ENCODE measurements around the gene TMEM176A. TPM values are rescaled to one million over a fixed set of nuclear protein-coding genes. Genes with fewer than 3 reads are reported as not detected.

The TMEM176A gene
- total RNA-seq, 2 experiments from 2014 or later = not detected

DNA sequence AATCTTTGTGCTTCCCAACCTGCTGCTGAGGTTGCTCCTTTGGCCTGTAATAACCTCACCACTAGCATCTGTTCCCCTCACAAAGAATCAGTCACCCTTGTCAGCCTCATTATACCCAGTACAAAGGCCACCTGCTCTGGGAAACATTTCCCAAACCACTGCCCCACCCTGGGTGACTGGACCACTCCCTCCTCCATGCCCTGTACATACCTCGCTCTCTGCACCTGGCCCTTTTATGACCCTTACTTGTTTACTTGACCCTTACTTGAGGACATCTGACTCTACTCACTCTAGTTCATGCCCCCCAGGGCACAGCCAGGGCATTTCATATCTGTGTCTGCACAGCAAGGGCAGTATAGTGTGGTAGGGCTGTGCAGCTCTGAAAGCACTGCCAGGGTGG lies 30.4 kb downstream of the TMEM176A start:
- no peaks in the 10 kb centered on the region for H3K9me3 Mint-ChIP-seq
- peaks cover 47% of the 10 kb centered on the region for H3K27me3 Mint-ChIP-seq
- CTCF ChIA-PET = no interaction called here
- no peaks in the 10 kb centered on the region for H3K36me3 Mint-ChIP-seq (ENCODE audit: low read depth)
- no peak overlapping the region for H3K4me3 Mint-ChIP-seq
- POLR2A ChIA-PET = no interaction called here
- no peak for DNase-seq
- no peaks in the 10 kb centered on the region for H3K4me1 Mint-ChIP-seq
- no peak overlapping the region for H3K27ac Mint-ChIP-seq

DNA sequence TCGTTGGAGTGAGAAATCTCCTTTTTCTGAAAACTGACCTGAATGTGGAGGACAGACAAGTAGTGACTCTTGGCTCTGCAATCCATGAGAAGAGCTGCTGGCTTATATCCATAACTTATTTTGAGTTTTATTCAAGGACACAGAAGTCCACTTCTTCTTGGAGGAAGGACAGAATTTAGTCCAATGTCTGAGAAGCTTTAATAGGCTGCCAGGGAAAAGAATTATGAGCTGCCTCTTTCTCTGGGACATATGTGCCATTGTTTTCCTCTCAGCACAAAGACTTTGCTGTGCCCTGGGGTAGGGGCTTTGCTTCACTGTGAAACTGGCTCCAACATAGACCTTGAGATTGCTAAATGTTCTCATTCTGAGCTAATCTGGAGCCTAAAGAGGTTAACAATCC lies 31.3 kb downstream of the TMEM176A start:
- Mint-ChIP-seq H3K36me3 (ENCODE audit: low read depth) (no peaks in the 10 kb centered on the region), H3K4me1 (no peaks in the 10 kb centered on the region), H3K9me3 (no peaks in the 10 kb centered on the region), H3K27ac (no peak overlapping the region), H3K27me3 (peaks cover 47% of the 10 kb centered on the region), H3K4me3 (no peak overlapping the region)
- ChIA-PET POLR2A (no interaction called here), CTCF (no interaction called here)
- DNase-seq = no peak

DNA sequence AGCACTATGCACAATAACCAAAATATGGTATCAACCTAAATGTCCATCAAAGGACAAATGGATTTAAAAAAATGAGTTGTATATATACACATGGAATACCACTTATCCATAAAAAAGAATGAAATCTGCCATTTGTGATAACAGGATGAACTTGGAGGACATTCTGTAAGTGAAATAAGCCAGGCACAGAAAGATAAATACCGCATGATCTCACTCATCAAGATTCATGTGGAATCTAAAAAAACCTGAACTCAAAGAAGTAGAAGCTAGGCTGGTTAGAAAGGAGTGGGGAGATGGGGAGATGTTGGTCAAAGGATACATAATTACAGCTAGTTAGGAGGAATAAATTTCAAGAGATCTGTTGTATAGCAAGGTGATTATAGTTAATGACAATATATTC lies 34.5 kb downstream of the TMEM176A start:
- ChIA-PET CTCF (no interaction called here), POLR2A (interaction anchor here (0.7 kb wide), 1 partner anchor 57 kb away, joined by 3 read pairs; no protein-coding TSS in a partner anchor)
- Mint-ChIP-seq H3K27ac (no peak overlapping the region), H3K9me3 (no peaks in the 10 kb centered on the region), H3K36me3 (ENCODE audit: low read depth) (no peaks in the 10 kb centered on the region), H3K4me3 (no peak overlapping the region), H3K4me1 (no peaks in the 10 kb centered on the region), H3K27me3 (peaks cover 27% of the 10 kb centered on the region)
- no peak for DNase-seq

DNA sequence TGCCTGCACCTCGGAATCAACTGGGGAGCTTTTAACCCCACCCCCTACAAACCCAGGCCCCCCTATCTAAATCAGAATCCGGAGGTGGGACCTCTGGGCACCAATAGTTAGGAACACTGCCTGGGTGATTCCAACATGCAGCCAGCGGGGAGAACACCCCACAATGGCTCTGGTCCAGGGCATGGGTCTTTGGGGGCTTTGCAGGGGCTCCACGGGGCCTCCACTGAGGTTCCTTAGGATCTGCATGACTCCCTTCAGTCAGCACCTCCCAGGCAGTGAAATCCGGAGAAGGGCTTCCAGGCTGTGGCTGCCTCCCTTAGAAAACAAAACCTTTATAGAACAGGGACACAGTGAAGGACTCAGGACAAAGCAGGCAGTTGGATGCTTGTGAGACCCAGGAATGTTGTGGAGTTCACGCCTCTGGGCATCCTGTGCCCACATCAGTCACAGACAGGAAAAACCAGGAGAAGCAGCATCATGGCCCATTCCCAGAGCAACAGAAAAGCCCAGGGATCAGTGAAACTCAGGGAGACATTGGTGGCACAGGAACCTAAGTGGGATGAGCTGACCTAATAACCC lies 35.2 kb downstream of the TMEM176A start:
- Mint-ChIP-seq H3K27me3 (peaks cover 22% of the 10 kb centered on the region), H3K9me3 (no peaks in the 10 kb centered on the region), H3K36me3 (ENCODE audit: low read depth) (no peaks in the 10 kb centered on the region), H3K4me3 (no peak overlapping the region), H3K4me1 (no peaks in the 10 kb centered on the region), H3K27ac (no peak overlapping the region)
- ChIA-PET CTCF (interaction anchor here (0.6 to 1.2 kb wide), 2 partner anchors 11 to 1974 kb away, joined by 3 read pairs; no protein-coding TSS in a partner anchor), POLR2A (no interaction called here)
- DNase-seq = no peak

DNA sequence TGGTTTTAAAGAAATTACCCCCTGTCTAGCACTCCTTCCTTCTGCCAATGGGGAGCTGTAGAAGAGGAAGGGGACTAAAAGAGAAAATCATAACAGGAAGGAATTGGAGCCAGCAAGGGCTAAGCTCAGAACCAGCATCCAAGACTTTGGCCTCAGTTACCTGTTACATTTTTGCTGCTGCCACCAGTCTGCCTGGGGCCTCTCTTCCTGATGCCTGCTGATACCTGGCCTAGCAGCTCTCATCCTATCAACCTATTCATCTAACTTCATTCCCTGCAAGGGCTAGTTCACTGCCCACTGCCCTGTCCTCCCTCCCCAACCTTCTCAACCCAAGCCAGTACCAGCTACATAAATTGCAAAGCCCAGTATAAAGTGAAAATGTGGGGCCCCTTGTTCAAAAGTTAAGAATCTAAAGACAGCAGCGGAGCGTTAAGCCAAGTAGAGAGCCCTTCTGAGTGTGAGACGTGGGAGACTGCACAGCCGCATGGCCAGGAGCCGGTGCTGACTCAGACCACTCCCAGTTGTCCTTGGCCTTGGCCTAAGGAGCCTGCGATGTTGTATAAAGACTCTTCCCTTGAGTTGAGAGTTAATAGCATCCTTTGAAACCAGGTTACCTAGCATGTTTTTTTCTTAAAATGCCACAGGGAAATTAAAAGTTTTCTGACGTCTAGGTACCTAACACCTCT lies 38.5 kb downstream of the TMEM176A start:
- H3K27me3 Mint-ChIP-seq = peaks cover 16% of the 10 kb centered on the region
- H3K36me3 Mint-ChIP-seq (ENCODE audit: low read depth) = no peaks in the 10 kb centered on the region
- H3K27ac Mint-ChIP-seq = no peak overlapping the region
- ChIA-PET CTCF (interaction anchor here (1.0 to 1.4 kb wide), 2 partner anchors 15 to 20 kb away, joined by 3 read pairs; no protein-coding TSS in a partner anchor), POLR2A (no interaction called here)
- no peaks in the 10 kb centered on the region for H3K4me1 Mint-ChIP-seq
- DNase-seq = no peak
- no peak overlapping the region for H3K4me3 Mint-ChIP-seq
- H3K9me3 Mint-ChIP-seq = no peaks in the 10 kb centered on the region

DNA sequence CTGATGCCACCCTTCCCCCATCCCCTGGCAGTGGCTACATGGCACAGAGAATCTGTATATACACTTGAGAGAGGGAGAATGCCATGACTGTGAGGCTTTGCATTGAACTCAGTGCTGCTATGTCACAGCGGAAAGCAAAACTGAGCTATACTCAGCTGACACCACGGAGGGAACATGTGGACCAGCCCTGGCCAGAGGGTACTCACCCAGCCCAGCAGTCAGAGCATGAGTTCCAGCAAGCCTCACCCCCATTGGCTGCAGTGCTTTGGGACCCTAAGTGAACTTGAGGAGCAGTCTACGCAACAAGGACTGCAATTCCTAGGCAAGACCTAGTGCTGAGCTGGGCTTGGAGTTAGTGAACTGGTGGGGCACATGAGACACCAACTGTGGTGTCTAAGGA lies 41.4 kb downstream of the TMEM176A start:
- POLR2A ChIA-PET = no interaction called here
- no peak for DNase-seq

DNA sequence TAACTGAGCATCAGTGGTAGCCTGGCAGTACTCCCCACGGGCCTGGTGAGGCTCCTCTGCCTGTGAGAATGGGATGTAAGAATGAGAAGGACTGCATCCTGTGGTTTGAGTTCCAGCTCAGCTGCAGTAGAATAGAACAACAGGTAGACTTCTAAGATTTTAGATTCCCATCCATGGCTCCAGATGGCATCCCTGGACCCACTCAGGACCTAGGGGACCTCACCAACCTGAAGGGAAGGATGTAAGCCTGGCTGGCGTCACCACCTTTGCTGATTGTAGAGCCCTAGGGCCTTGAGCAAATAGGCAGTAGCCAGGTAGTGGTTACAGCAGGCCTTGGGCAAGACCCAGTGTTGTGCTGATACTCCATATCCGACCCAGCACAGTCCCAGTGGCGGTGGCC lies 42.1 kb downstream of the TMEM176A start:
- DNase-seq = no peak
- ChIA-PET CTCF (no interaction called here), POLR2A (no interaction called here)
- Mint-ChIP-seq H3K27me3 (peaks cover 10% of the 10 kb centered on the region), H3K36me3 (ENCODE audit: low read depth) (no peaks in the 10 kb centered on the region), H3K4me3 (no peak overlapping the region), H3K27ac (no peak overlapping the region), H3K9me3 (no peaks in the 10 kb centered on the region), H3K4me1 (no peaks in the 10 kb centered on the region)

More for the DNA sequence above, 41.4 kb downstream of the TMEM176A start:
- Mint-ChIP-seq H3K4me3 (no peak overlapping the region), H3K27me3 (peaks cover 10% of the 10 kb centered on the region), H3K4me1 (no peaks in the 10 kb centered on the region), H3K36me3 (ENCODE audit: low read depth) (no peaks in the 10 kb centered on the region), H3K9me3 (no peaks in the 10 kb centered on the region), H3K27ac (no peak overlapping the region)
- CTCF ChIA-PET = no interaction called here

DNA sequence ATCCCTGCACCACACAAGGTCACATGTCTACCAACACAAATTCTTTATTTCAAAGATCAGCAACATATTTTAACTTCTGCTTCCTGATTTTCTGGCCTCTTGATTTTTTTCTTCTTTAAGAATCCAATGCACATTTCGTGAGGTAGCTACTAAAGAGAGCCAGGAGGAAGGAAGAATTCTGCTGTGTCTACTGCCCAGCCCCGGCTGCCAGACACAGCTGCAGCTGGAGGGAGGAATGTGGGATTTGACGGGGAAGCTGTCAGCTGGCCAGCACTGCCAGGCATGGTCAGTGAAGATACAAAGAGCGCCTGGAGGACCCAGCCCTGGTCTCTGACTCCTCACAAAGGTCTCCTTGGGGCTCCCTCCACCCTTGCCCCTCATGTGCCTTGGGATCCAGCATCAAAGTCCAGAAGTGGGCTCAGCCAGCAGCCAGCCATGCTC lies 44.9 kb downstream of the TMEM176A start:
- Mint-ChIP-seq H3K4me3 (no peak overlapping the region), H3K27ac (no peak overlapping the region), H3K9me3 (no peaks in the 10 kb centered on the region), H3K4me1 (no peaks in the 10 kb centered on the region), H3K27me3 (peaks cover 15% of the 10 kb centered on the region), H3K36me3 (ENCODE audit: low read depth) (no peaks in the 10 kb centered on the region)
- ChIA-PET POLR2A (no interaction called here), CTCF (no interaction called here)
- no peak for DNase-seq

DNA sequence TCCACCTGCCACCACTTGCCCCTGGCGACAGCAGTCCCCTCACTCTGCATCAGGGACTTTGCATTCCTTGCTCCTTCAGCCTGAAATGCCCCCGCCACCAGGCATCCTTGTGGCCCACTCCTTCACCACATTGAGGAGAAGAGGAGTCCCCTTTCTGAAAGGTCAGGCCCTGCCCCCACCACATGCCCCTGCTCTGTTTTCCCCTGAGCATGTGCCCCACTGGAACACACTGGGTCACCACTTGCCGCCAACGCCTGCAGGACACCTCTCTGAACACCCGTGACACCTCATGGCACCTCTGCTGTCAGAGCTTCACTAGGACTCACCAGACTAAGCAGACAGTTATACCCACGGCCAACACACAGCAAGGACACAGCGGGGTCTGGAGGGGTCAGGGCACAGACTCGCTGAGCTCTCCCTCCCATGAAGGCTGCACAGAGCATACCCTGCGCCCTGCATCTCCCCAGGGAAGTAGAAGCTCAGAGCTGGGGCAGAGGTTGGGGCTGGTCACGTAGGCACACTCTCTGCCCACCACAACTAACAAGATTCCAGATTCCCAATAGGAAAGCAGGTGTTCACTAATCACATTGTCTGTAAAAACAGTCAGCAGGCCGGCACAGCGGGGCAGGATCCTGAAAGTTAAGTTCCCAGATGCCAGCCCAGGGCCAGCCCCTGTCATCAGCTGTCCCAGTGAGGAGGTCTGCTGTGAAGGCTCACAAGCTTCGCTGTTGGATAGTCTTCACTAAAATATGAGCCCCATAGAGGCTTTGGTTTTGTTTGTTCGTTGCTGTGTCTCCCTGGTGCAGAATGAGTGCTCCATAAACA lies 45.9 kb downstream of the TMEM176A start:
- ChIA-PET CTCF (no interaction called here), POLR2A (no interaction called here)
- peaks cover 17% of the 10 kb centered on the region for H3K27me3 Mint-ChIP-seq
- DNase-seq = no peak
- no peak overlapping the region for H3K4me3 Mint-ChIP-seq
- H3K4me1 Mint-ChIP-seq = peaks cover under 1% of the 10 kb centered on the region
- H3K36me3 Mint-ChIP-seq (ENCODE audit: low read depth) = no peaks in the 10 kb centered on the region
- H3K27ac Mint-ChIP-seq = no peak overlapping the region
- H3K9me3 Mint-ChIP-seq = no peaks in the 10 kb centered on the region

DNA sequence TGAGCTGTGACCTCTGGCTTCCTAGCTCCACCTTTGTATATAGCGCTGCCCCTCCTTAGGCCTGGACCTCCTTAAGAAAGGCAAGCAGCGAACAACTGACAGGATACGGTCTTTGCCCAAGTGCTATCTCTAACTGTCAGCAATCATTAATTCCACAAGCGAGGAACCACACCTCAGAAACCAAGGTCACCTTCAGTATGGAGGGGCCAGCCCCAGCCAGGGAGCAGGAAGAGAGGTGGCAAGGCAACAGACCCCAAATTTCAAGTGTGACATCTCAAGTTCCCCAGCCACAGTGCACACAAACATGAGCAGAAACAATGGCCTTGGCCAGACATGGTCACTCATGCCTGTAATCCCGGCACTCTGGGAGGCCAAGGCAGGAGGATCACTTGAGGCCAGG lies 47.0 kb downstream of the TMEM176A start:
- no peaks in the 10 kb centered on the region for H3K9me3 Mint-ChIP-seq
- DNase-seq = no peak
- H3K4me1 Mint-ChIP-seq = peaks cover 6% of the 10 kb centered on the region
- POLR2A ChIA-PET = no interaction called here
- peaks cover 24% of the 10 kb centered on the region for H3K27me3 Mint-ChIP-seq
- no peak overlapping the region for H3K27ac Mint-ChIP-seq
- H3K36me3 Mint-ChIP-seq (ENCODE audit: low read depth) = no peaks in the 10 kb centered on the region
- CTCF ChIA-PET = no interaction called here
- no peak overlapping the region for H3K4me3 Mint-ChIP-seq

DNA sequence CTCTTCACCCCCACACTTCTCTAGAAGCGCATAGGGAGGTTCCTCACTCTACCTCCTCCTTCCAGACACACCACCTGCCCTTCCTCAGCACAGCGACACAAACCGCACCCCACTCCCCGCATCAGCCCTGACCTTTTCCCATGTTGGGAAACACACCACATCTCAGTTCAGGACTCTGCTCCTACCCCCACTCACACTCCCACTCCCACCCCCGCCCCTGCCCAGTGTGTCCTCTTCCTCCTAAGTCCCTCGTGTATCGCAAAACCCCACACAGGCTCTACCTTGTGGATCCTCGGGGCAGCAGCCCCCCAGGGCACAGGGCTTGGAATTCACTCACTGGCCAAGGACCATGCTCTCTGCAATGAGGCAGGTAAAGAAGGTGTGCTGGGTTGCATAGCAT lies 47.5 kb downstream of the TMEM176A start:
- no peak for DNase-seq
- Mint-ChIP-seq H3K4me1 (peaks cover 6% of the 10 kb centered on the region), H3K9me3 (no peaks in the 10 kb centered on the region), H3K27me3 (peaks cover 26% of the 10 kb centered on the region), H3K27ac (no peak overlapping the region), H3K36me3 (ENCODE audit: low read depth) (no peaks in the 10 kb centered on the region), H3K4me3 (no peak overlapping the region)
- ChIA-PET CTCF (no interaction called here), POLR2A (no interaction called here)

DNA sequence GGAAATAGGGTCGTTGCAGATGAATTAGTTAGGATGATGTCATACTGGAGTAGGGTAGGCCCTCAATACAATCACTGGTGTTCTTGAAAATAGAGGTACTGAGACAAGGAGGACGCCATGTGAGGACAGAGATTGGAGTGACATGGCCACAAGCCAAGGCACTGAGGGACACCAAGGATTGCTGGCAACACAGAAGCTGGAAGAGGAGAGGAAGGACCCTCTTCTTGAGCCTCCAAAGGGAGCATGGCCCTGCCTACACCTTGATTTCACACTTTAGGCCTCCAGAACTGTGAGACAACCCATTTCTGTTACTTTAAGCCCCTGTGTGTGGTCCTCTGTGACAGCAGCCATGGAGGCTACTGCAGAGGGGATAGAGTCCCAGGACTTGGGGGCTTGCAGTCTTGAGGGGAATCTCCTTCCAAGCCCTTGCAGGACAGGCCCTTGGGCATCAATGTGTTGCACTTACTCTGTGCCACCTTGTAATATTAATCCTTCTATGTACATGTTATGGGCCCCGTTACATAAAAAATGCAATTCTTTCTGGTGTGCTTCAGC lies 48.1 kb downstream of the TMEM176A start:
- no peak for DNase-seq
- CTCF ChIA-PET = no interaction called here

DNA sequence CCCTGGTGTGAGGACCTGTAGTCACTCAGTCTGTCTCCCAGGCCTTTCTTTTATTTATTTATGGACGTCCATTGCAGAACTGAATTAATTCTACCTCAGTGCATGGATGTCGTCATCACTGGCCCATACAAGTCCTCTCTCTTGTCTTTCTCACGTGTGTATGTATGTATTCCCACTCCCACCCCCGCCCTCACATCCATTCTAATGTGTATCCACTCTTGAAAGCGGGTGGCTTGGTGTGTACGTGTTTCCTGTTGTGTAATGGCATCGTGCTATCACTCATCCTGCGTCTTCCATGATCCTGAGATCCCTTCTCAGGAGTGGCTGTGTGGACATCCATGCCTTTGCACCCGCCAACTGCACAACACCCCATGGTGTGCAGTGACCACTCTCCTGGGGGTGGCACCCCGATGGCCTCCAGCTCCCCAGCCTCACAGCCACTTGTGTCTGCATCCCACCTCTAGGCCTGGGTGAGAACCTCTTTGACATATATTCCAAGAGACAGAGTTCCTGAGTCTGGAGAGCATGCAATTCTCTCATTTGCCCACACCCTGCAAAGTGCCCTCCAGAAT lies 48.7 kb downstream of the TMEM176A start:
- H3K4me1 Mint-ChIP-seq = peaks cover 6% of the 10 kb centered on the region
- CTCF ChIA-PET = no interaction called here
- H3K36me3 Mint-ChIP-seq (ENCODE audit: low read depth) = no peaks in the 10 kb centered on the region
- POLR2A ChIA-PET = no interaction called here
- H3K9me3 Mint-ChIP-seq = no peaks in the 10 kb centered on the region
- peaks cover 21% of the 10 kb centered on the region for H3K27me3 Mint-ChIP-seq
- H3K27ac Mint-ChIP-seq = no peak overlapping the region
- no peak for DNase-seq
- no peak overlapping the region for H3K4me3 Mint-ChIP-seq

More for the DNA sequence above, 48.1 kb downstream of the TMEM176A start:
- peaks cover 6% of the 10 kb centered on the region for H3K4me1 Mint-ChIP-seq
- POLR2A ChIA-PET = no interaction called here
- H3K9me3 Mint-ChIP-seq = no peaks in the 10 kb centered on the region
- H3K4me3 Mint-ChIP-seq = no peak overlapping the region
- peaks cover 26% of the 10 kb centered on the region for H3K27me3 Mint-ChIP-seq
- H3K36me3 Mint-ChIP-seq (ENCODE audit: low read depth) = no peaks in the 10 kb centered on the region
- H3K27ac Mint-ChIP-seq = no peak overlapping the region
